Nephron progenitor cell (in vitro differentiated cells): ENCODE results near the gene BTF3L4.

ENCODE experiments used
- DNase-seq: peaks from one replicate; pipeline ENCODE4 v3.0.0; 2021
- H3K27ac Mint-ChIP-seq: 2 replicates; pipeline ENCODE4 v1.8.0; 2021; ENCODE audit warnings: mild to moderate bottlenecking, moderate library complexity, mixed read lengths
- H3K27me3 Mint-ChIP-seq: 2 replicates; pipeline ENCODE4 v1.8.0; 2021; ENCODE audit warnings: mild to moderate bottlenecking, low read depth, mixed read lengths; ENCODE audit not compliant: poor library complexity
- H3K36me3 Mint-ChIP-seq: 2 replicates; pipeline ENCODE4 v1.8.0; 2021; ENCODE audit warnings: low read depth, mixed read lengths
- H3K4me1 Mint-ChIP-seq: 2 replicates; pipeline ENCODE4 v1.8.0; 2021; ENCODE audit warnings: mixed read lengths
- H3K4me3 Mint-ChIP-seq: 2 replicates; pipeline ENCODE4 v1.8.0; 2021; ENCODE audit warnings: mild to moderate bottlenecking, moderate library complexity, mixed read lengths
- H3K9me3 Mint-ChIP-seq: 2 replicates; pipeline ENCODE4 v1.8.0; 2021; ENCODE audit warnings: mild to moderate bottlenecking, moderate library complexity, mixed read lengths
- TF ChIP-seq, protein P1 (sequence below): fragments of 200-600 bp; sonication (generic); IDR thresholded peaks from 2 replicates; pipeline ENCODE4 v1.5.0; 2021; ENCODE audit warnings: antibody characterized with exemption

Gene BTF3L4

DNA sequence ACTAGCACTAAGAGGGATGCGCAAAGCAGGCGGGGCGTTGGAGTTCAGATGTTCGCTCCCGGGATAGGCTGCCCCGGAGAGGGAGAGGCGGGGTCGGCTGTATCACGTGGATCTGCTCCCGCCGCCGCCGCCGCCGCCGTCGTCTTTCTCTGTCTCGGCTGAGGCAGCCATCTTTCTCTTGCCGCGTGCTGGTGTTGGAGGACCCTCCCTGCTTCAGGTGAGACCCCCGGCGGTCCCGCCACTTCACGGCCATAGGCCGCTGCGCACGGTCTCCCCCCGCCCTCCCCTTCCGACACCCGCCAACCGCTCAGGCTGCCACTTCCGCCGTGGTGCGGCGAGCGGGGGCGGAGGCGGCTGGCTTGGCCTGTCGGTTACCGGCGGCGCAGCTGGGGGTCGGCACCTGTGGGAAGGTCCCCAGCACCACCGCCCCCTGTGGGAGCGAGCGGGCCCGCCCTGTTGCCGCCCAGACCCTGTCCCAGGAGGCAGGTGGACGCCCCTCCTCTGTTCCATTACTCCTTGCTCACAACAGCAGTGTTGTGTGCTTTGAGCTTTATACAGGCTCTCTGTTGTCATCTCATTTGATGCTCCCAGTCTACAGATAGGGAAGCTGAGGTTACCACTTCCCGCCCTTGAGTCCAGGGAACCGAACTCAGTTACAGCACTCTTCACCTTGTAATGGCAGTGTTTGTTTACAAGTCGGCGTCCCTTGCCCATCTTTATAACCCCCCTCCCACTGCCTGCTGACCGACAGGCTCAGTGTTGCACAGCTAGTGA lies at the start of gene BTF3L4:
TSS of gene BTF3L4 (plus strand) at position 133 of the 774 bp plus-strand sequence. CDS start 3,553 bp downstream, outside the sequence.
- TF ChIP-seq, protein P1, sequence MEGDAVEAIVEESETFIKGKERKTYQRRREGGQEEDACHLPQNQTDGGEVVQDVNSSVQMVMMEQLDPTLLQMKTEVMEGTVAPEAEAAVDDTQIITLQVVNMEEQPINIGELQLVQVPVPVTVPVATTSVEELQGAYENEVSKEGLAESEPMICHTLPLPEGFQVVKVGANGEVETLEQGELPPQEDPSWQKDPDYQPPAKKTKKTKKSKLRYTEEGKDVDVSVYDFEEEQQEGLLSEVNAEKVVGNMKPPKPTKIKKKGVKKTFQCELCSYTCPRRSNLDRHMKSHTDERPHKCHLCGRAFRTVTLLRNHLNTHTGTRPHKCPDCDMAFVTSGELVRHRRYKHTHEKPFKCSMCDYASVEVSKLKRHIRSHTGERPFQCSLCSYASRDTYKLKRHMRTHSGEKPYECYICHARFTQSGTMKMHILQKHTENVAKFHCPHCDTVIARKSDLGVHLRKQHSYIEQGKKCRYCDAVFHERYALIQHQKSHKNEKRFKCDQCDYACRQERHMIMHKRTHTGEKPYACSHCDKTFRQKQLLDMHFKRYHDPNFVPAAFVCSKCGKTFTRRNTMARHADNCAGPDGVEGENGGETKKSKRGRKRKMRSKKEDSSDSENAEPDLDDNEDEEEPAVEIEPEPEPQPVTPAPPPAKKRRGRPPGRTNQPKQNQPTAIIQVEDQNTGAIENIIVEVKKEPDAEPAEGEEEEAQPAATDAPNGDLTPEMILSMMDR, result no peak
- Mint-ChIP-seq H3K36me3 (peaks cover 37% of the 10 kb centered on the region), H3K4me1 (peaks cover 52% of the 10 kb centered on the region), H3K27ac (peak within 1 kb of the TSS; percentile 97), H3K27me3 (peaks cover 3% of the 10 kb centered on the region), H3K9me3 (no peaks in the 10 kb centered on the region), H3K4me3 (peak within 1 kb of the TSS; percentile 97)
- peak; percentile 93 for DNase-seq

DNA sequence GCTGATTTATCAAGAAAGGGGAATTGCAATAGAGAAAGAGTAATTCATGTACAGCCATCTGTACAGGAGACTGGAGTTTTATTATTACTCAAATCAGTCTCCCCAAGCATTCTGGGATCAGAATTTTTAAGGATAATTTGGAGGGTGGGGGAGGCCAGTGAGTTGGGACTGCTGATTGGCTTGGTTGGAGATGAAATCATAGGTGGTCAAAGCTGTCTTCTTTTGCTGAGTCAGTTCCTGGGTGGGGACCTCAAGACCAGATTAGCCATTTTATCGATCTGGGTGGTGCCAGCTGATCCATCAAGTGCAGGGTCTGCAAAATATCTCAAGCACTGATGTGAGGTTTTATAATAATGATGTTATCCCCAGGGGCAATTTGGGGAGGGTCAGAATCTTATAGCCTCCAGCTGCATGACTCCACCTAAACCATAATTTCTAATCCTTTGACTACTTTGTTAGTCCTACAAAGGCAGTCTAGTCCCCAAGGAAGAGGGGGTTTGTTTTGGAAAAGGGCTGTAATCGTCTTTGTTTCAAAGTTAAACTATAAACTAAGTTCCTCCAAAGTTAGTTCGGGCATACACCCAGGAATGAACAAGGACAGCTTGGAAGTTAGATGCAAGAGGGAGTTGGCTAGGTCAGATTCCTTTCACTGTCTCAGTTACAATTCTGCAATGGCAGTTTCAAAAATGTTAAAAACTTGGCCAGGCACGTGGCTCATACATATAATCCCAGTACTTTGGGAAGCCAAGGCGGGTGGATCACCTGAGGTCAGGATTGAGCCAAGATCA lies 48.7 kb upstream of the BTF3L4 start:
- no peak overlapping the region for H3K4me3 Mint-ChIP-seq
- no peaks in the 10 kb centered on the region for H3K9me3 Mint-ChIP-seq
- DNase-seq, result no peak
- TF ChIP-seq, protein P1, result no peak
- peaks cover 39% of the 10 kb centered on the region for H3K27me3 Mint-ChIP-seq
- H3K27ac Mint-ChIP-seq, result no peak overlapping the region
- H3K4me1 Mint-ChIP-seq, result no peaks in the 10 kb centered on the region
- no peaks in the 10 kb centered on the region for H3K36me3 Mint-ChIP-seq

DNA sequence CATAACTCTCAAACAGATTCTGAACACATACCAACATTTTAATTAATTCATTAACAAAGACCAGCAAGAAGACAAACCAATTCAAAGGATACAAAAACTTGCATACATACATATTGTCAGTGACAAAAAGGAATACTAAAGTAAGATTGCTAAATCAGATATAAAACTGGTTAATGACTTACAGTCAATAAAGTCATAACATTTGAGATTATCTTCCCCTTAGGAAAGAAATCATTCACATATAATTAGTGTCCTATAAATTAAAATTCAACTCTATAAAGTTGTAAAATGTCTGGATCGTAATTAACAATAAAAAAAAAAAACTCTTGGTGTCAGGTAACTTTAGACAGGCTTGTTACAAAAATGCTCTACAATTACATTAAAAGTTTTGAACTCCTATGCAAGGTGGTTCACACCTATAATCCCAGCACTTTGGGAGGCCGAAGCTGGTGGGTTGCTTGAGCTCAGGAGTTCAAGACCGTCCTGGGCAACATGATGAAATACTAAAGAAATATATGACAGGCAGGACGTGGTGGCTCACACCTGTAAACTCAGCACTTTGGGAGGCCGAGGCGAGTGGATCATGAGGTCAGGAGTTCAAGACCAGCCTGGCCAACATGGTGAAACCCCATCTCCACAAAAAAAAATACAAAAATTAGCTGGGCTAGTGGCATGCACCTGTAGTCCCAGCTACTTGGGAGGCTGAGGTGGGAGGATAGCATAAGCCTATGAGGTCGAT lies 47.9 kb upstream of the BTF3L4 start:
- Mint-ChIP-seq H3K9me3 (no peaks in the 10 kb centered on the region), H3K36me3 (no peaks in the 10 kb centered on the region), H3K4me1 (no peaks in the 10 kb centered on the region), H3K27me3 (peaks cover 40% of the 10 kb centered on the region), H3K27ac (no peak overlapping the region), H3K4me3 (no peak overlapping the region)
- TF ChIP-seq, protein P1, result no peak
- DNase-seq, result no peak

DNA sequence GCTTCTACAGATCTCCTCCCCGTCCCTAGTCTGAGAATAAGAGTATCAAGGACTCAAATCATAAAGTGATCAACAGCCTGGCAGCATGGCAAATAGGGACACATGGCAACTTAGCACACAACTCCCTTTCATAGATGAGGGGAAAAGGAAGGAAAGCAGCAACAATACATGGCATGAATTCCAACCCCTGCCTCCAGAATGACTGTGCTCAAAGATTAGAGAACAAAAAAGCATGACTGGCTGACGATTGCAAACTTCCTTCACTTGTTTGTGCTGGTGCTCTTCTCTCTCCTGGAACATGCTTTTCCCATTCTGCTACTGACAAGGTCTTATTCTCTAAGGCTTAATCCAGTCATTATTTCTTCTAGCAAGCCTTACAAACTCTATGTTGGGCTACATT lies 34.0 kb upstream of the BTF3L4 start:
- TF ChIP-seq, protein P1, result no peak
- Mint-ChIP-seq H3K27me3 (peaks cover 3% of the 10 kb centered on the region), H3K27ac (no peak overlapping the region), H3K9me3 (no peaks in the 10 kb centered on the region), H3K4me3 (no peak overlapping the region), H3K36me3 (peaks cover 47% of the 10 kb centered on the region), H3K4me1 (no peaks in the 10 kb centered on the region)
- DNase-seq, result no peak

DNA sequence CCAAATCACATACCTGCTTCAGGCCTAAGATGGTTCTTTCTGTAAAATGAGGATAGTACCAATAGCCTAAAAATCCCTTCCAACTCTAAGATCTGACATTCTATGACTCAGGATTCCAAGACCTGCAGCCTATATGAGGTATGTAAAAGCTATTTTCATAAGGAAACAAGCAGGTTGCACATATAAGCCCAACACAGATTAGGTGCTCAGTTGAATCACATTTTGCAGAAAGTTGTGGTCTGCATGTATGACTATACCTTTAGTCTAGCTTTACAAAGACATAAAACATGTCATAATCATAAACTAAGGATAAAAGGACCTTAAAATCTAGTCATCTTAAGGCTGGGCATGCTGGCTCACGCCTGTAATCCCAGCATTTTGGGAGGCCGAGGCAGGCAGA lies 29.8 kb upstream of the BTF3L4 start:
- peaks cover 15% of the 10 kb centered on the region for H3K4me1 Mint-ChIP-seq
- peaks cover 39% of the 10 kb centered on the region for H3K36me3 Mint-ChIP-seq
- H3K27me3 Mint-ChIP-seq, result peaks cover 6% of the 10 kb centered on the region

More for the DNA sequence above, 29.8 kb upstream of the BTF3L4 start:
- TF ChIP-seq, protein P1, result no peak
- Mint-ChIP-seq H3K27ac (no peak overlapping the region), H3K9me3 (no peaks in the 10 kb centered on the region), H3K4me3 (no peak overlapping the region)
- no peak for DNase-seq
